NCI-H2171 (cell line): ENCODE measurements around the gene SNAI3.
A peak's percentile ranks its signal among the peaks of the same experiment; 100 is the strongest.

Experiments used
- DNase-seq: peaks from one replicate; lab custom pipeline; 2025; lab: John Stamatoyannopoulos, UW

SNAI3 gene

GRCh38 chr16:88721815-88722755, 35.8 kb upstream of the SNAI3 start:
- DNase-seq, result no peak

- DNase-seq, result no peak
Measured at GRCh38 chr16:88721236-88721635, 34.9 kb upstream of the SNAI3 start.

GRCh38 chr16:88720396-88720970, 34.2 kb upstream of the SNAI3 start:
- DNase-seq, result no peak

- DNase-seq, result no peak
Measured at GRCh38 chr16:88719933-88720296, 33.6 kb upstream of the SNAI3 start.

- DNase-seq, result no peak
Measured at GRCh38 chr16:88719267-88719932, 33.1 kb upstream of the SNAI3 start.

GRCh38 chr16:88718178-88718577, 31.9 kb upstream of the SNAI3 start:
- no peak for DNase-seq

GRCh38 chr16:88716601-88717001, 30.3 kb upstream of the SNAI3 start:
- DNase-seq, result no peak

- DNase-seq, result no peak
Measured at GRCh38 chr16:88716201-88716600, 29.9 kb upstream of the SNAI3 start.

GRCh38 chr16:88715312-88716190, 29.2 kb upstream of the SNAI3 start:
- no peak for DNase-seq

GRCh38 chr16:88714420-88715302, 28.4 kb upstream of the SNAI3 start:
- DNase-seq, result no peak

GRCh38 chr16:88713568-88714419, 27.5 kb upstream of the SNAI3 start:
- DNase-seq, result no peak

GRCh38 chr16:88713054-88713453, 26.7 kb upstream of the SNAI3 start:
- no peak for DNase-seq

GRCh38 chr16:88712362-88712979, 26.2 kb upstream of the SNAI3 start:
- no peak for DNase-seq

- DNase-seq, result no peak
Measured at GRCh38 chr16:88711750-88712340, 25.5 kb upstream of the SNAI3 start.

- no peak for DNase-seq
Measured at GRCh38 chr16:88710556-88710955, 24.2 kb upstream of the SNAI3 start.

GRCh38 chr16:88706965-88707826, 20.9 kb upstream of the SNAI3 start:
- DNase-seq, result no peak

GRCh38 chr16:88706229-88706964, 20.1 kb upstream of the SNAI3 start, which contains the start of the genes CTU2 and RNF166:
TSS of gene CTU2 (plus strand) at chr16:88706503. CDS start at chr16:88706531, 28 bp downstream.
TSS of gene RNF166 (minus strand) at chr16:88706408. CDS start at chr16:88706325, 83 bp downstream.
- DNase-seq, result peak; percentile 83
